ENCODE data around the gene HK2. TPM values are rescaled to one million over a fixed set of nuclear protein-coding genes. Genes with fewer than 3 reads are reported as not detected.

HK2 gene
- total and polyA plus RNA-seq, 3 experiments from 2014 or later = 1.8 to 57.0 (median 54.5) TPM

DNA sequence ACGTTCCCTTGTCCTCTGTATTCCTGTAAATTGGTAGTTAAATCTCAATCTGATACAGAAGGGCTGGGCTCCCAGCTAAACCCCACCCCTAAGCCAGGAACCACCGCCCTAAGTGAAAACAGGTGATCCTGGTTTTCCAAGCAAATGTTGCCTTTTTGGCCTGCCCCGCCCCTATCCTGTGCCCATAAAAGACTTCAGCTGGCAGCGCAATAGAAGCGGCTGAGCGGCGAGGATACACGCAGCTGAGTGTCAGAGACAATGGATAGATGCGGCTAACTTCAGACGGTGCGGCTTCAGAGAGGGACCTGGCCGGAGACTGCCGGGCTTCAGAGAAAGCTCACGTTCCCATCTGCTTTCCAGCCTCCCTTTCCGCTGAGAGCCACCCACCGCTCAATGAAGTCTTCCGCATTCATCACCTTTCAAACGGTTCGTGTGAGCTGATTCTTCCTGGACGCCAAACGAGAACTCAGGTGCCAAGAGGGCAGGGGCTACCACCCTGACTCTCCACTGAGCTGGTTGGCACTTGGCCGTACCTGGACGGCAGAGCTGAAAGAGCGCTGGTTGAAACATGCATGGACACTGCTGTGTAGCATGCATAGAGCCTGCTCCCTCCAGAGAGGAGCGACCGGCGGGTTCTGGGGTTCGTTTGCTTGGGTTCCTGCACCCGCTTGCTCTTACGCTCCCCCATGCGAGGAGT lies 75.0 kb downstream of the HK2 start:
- CTCF ChIA-PET = no interaction called here
- H3K27me3 Mint-ChIP-seq = peaks cover 30 to 62% of the 10 kb centered on the region in 2 donors

DNA sequence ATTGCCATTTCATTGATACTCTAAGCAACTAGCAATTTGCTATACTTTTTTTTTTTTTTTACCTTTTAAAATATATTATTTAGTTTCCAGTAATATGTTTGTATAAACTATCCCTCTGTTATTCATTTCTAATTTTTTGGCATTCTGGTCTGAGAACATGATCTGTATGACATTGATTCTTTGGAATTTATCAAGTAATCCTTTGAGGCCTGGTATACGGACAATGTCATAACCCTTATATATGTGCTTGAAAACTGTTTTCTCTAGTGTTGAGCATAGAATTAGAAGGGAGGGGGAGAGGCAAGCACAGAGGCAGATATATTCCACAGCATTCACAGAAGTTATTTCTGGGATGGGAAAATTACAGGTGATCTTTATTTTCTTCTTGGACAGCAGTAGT lies 76.3 kb downstream of the HK2 start:
- Mint-ChIP-seq H3K4me3 (no peak overlapping the region), H3K9me3 (no peaks in the 10 kb centered on the region), H3K36me3 (no peaks in the 10 kb centered on the region), H3K27ac (no peak overlapping the region), H3K27me3 (peaks cover 28 to 72% of the 10 kb centered on the region in 2 donors), H3K4me1 (peaks cover 0 to 5% (median 1%) of the 10 kb centered on the region in 3 donors)
- no peaks in the 10 kb centered on the region for H3K4me1 ChIP-seq (ENCODE audit: insufficient read depth, low read length)
- H3K27ac ChIP-seq (ENCODE audit: low read depth, low read length) = no peak overlapping the region
- H3K36me3 ChIP-seq (ENCODE audit: insufficient read depth, low read length) = no peaks in the 10 kb centered on the region
- no peaks in the 10 kb centered on the region for H3K9me3 ChIP-seq (ENCODE audit: low read length)
- no peak overlapping the region for H3K4me3 ChIP-seq (ENCODE audit: low read length)
- DNase-seq = no peak
- POLR2A ChIA-PET = no interaction called here
- CTCF ChIA-PET = no interaction called here
- H3K27me3 ChIP-seq (ENCODE audit: insufficient read depth, low read length, poor library complexity, severe bottlenecking) = peaks cover 3% of the 10 kb centered on the region

More for the DNA sequence above, 75.0 kb downstream of the HK2 start:
- DNase-seq = no peak
- no peaks in the 10 kb centered on the region for H3K4me1 ChIP-seq (ENCODE audit: insufficient read depth, low read length)
- no peak overlapping the region for H3K27ac ChIP-seq (ENCODE audit: low read depth, low read length)
- H3K36me3 ChIP-seq (ENCODE audit: insufficient read depth, low read length) = no peaks in the 10 kb centered on the region
- peak overlapping the region in 1 of 7 donors; percentile 37 for H3K4me3 Mint-ChIP-seq
- H3K9me3 Mint-ChIP-seq = no peaks in the 10 kb centered on the region
- peaks cover 3% of the 10 kb centered on the region for H3K27me3 ChIP-seq (ENCODE audit: insufficient read depth, low read length, poor library complexity, severe bottlenecking)
- peak overlapping the region in 1 of 8 donors; percentile 54 for H3K27ac Mint-ChIP-seq
- H3K4me3 ChIP-seq (ENCODE audit: low read length) = no peak overlapping the region
- POLR2A ChIA-PET = no interaction called here
- no peaks in the 10 kb centered on the region for H3K36me3 Mint-ChIP-seq
- H3K9me3 ChIP-seq (ENCODE audit: low read length) = no peaks in the 10 kb centered on the region
- peaks cover 0 to 4% (median 1%) of the 10 kb centered on the region in 3 donors for H3K4me1 Mint-ChIP-seq

DNA sequence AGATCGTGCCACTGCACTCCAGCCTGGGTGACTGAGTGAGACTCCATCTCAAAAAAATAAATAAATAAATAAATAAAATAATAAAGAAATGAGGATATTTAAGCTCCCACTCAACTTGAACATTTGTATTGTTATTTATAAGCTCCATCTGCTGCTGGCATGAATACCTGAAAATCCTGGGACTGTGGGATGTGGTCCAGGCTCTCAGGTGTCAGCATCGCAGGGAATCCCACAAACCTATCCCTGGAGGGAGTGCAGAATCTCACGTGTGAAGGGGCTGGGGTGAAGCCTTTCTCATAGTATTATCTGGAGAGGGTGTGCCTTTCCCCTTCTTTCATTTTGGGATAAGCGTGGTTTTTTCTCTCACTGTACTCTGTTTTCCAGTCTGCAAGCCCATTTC lies 77.1 kb downstream of the HK2 start:
- no peaks in the 10 kb centered on the region for H3K4me1 ChIP-seq (ENCODE audit: insufficient read depth, low read length)
- ChIA-PET CTCF (no interaction called here), POLR2A (no interaction called here)
- H3K36me3 ChIP-seq (ENCODE audit: insufficient read depth, low read length) = no peaks in the 10 kb centered on the region
- H3K9me3 Mint-ChIP-seq = no peaks in the 10 kb centered on the region
- no peak overlapping the region for H3K27ac ChIP-seq (ENCODE audit: low read depth, low read length)
- H3K4me3 ChIP-seq (ENCODE audit: low read length) = no peak overlapping the region
- peaks cover 0 to 7% (median 1%) of the 10 kb centered on the region in 3 donors for H3K4me1 Mint-ChIP-seq
- H3K27me3 ChIP-seq (ENCODE audit: insufficient read depth, low read length, poor library complexity, severe bottlenecking) = peaks cover 3% of the 10 kb centered on the region
- H3K36me3 Mint-ChIP-seq = no peaks in the 10 kb centered on the region
- H3K27ac Mint-ChIP-seq = no peak overlapping the region
- DNase-seq = no peak
- no peaks in the 10 kb centered on the region for H3K9me3 ChIP-seq (ENCODE audit: low read length)
- peaks cover 29 to 70% of the 10 kb centered on the region in 2 donors for H3K27me3 Mint-ChIP-seq
- H3K4me3 Mint-ChIP-seq = no peak overlapping the region

DNA sequence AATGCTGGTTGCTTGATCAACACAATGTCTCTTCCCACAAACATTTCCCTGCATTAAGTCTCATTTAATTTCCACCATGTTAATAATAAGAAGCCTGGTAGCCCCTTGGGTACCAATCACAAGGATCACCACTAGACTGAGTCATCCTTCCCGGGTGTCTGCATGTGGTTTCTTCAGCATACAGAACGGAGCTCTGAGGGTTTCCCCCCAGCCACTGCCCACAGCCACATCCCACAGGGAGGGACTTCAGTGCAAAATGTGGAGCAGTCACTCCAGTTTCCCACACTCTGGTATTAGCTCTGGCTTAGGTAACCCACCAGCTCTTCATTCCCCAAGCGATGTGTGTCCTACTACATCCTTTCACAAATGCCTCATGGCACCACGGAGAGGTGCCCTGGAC lies 81.8 kb downstream of the HK2 start:
- no peaks in the 10 kb centered on the region for H3K9me3 ChIP-seq (ENCODE audit: low read length)
- Mint-ChIP-seq H3K27ac (no peak overlapping the region), H3K36me3 (no peaks in the 10 kb centered on the region), H3K4me3 (no peak overlapping the region), H3K4me1 (peaks cover 0 to 15% (median 4%) of the 10 kb centered on the region in 3 donors), H3K27me3 (peaks cover 22 to 62% of the 10 kb centered on the region in 2 donors), H3K9me3 (no peaks in the 10 kb centered on the region)
- CTCF ChIA-PET = interaction anchor here (1.6 kb wide), 1 partner anchor 10 kb away, joined by 5 read pairs; no protein-coding TSS in a partner anchor
- no peaks in the 10 kb centered on the region for H3K36me3 ChIP-seq (ENCODE audit: insufficient read depth, low read length)
- H3K27ac ChIP-seq (ENCODE audit: low read depth, low read length) = no peak overlapping the region
- H3K4me3 ChIP-seq (ENCODE audit: low read length) = no peak overlapping the region
- no peak for DNase-seq
- POLR2A ChIA-PET = no interaction called here
- H3K4me1 ChIP-seq (ENCODE audit: insufficient read depth, low read length) = peaks cover 3% of the 10 kb centered on the region
- no peaks in the 10 kb centered on the region for H3K27me3 ChIP-seq (ENCODE audit: insufficient read depth, low read length, poor library complexity, severe bottlenecking)

DNA sequence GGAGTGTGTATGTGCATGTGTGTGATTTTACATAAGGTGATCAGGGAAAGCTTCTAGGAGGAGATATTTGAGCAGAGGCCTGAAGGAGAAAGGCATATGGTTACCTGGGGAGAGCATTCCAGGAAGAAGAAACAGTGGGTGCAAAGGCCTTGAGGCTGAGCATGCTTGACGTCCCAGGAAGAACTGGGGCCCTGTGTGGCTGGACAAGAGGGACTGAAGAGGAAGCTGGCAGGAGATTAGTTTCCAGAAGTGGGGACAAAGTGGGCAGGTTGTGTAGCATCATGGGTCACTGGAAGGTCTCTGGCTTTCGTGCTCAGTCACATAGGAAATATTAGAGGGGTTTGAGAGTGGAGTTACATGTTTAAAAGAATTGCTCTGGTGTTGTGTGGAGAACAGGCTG lies 82.5 kb downstream of the HK2 start:
- no peaks in the 10 kb centered on the region for H3K36me3 Mint-ChIP-seq
- no peak overlapping the region for H3K27ac ChIP-seq (ENCODE audit: low read depth, low read length)
- peaks cover 21 to 58% of the 10 kb centered on the region in 2 donors for H3K27me3 Mint-ChIP-seq
- H3K9me3 ChIP-seq (ENCODE audit: low read length) = no peaks in the 10 kb centered on the region
- H3K36me3 ChIP-seq (ENCODE audit: insufficient read depth, low read length) = no peaks in the 10 kb centered on the region
- H3K27me3 ChIP-seq (ENCODE audit: insufficient read depth, low read length, poor library complexity, severe bottlenecking) = no peaks in the 10 kb centered on the region
- H3K9me3 Mint-ChIP-seq = no peaks in the 10 kb centered on the region
- peaks cover 0 to 15% (median 4%) of the 10 kb centered on the region in 3 donors for H3K4me1 Mint-ChIP-seq
- H3K27ac Mint-ChIP-seq = no peak overlapping the region
- CTCF ChIA-PET = interaction anchor here (1.0 to 1.6 kb wide), 2 partner anchors 10 to 694 kb away, joined by 3 to 5 read pairs; no protein-coding TSS in a partner anchor
- no peak overlapping the region for H3K4me3 ChIP-seq (ENCODE audit: low read length)
- no peak overlapping the region for H3K4me3 Mint-ChIP-seq
- peaks cover 3% of the 10 kb centered on the region for H3K4me1 ChIP-seq (ENCODE audit: insufficient read depth, low read length)
- DNase-seq = no peak
- POLR2A ChIA-PET = no interaction called here

DNA sequence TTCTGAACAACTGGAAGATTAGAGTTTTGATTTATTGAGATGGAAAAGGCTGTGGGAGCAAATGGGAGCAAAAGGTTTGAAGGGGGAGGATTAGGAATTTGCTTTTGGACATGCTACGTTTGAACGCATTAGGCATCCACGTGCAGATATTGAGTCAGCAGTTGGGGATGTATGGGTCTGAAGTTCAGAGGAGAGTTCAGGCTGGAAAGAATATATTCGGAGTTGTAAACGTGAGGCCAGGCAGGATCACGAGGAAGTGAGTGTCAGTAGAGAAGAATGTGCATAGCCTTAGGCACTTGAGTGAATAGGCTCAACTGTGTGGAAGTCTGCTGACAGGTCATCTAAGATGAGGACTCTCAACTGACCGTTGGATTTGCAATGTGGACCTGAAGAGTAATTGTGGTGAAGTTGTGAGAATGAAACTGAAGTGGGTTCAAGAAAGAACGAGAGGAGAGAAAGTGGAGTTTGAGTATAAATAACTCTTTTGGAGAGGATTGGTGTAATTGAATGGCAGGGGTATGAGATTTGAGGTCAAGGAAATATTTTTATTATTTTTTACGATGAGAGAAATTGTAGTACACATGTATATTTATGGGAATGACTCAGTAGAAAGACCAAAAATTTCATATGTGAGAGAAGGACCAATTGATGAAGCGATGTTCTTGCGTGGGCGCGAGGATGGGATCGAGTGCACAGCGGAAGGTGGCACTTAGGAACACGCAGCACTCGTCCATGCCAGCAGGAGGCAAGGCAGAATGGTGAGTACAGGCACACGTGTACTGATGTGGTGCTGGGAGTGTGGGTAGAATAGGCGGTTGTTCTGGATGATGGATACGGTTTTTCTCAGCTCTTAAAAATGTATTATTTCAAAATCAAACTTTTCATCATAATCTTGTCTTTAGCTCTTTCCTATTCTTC lies 84.0 kb downstream of the HK2 start:
- no peak overlapping the region for H3K27ac ChIP-seq (ENCODE audit: low read depth, low read length)
- H3K27me3 ChIP-seq (ENCODE audit: insufficient read depth, low read length, poor library complexity, severe bottlenecking) = no peaks in the 10 kb centered on the region
- peaks cover 13 to 45% of the 10 kb centered on the region in 2 donors for H3K27me3 Mint-ChIP-seq
- H3K9me3 ChIP-seq (ENCODE audit: low read length) = no peaks in the 10 kb centered on the region
- peaks cover 3% of the 10 kb centered on the region for H3K4me1 ChIP-seq (ENCODE audit: insufficient read depth, low read length)
- H3K27ac Mint-ChIP-seq = peak overlapping the region in 1 of 8 donors; percentile 55
- CTCF ChIA-PET = interaction anchor here (0.9 to 1.9 kb wide), 6 partner anchors 10 to 716 kb away, joined by 3 to 9 read pairs (median 3); no protein-coding TSS in a partner anchor
- H3K4me3 ChIP-seq (ENCODE audit: low read length) = no peak overlapping the region
- no peaks in the 10 kb centered on the region for H3K36me3 Mint-ChIP-seq
- POLR2A ChIA-PET = interaction anchor here (0.5 kb wide), 1 partner anchor 1513 kb away, joined by 4 read pairs; no protein-coding TSS in a partner anchor
- no peak overlapping the region for H3K4me3 Mint-ChIP-seq
- H3K9me3 Mint-ChIP-seq = no peaks in the 10 kb centered on the region
- peaks cover 0 to 15% (median 4%) of the 10 kb centered on the region in 3 donors for H3K4me1 Mint-ChIP-seq
- no peak for DNase-seq
- no peaks in the 10 kb centered on the region for H3K36me3 ChIP-seq (ENCODE audit: insufficient read depth, low read length)

DNA sequence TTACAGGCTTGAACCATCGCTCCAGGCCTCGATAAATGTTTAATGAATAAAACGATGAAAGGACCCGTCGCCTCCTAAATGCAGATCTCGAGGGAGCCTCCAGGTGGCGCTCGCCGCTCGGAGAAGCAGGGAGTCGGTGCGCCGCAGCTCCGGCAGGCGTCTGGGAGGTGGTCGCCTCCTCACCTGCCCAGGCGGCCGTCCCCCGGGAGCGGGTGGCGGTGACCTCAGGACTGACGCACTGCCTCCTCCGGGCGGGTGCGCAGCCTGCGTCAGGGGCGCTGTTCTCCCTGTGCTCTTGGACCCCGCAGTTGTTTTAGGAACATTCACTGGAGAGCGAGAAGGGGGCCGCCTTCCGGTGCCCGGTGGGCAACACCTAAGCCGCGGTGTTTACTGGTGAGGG lies 85.9 kb downstream of the HK2 start:
- Histone ChIP-seq H3K4me3 (ENCODE audit: low read length) (no peak overlapping the region), H3K9me3 (ENCODE audit: low read length) (no peaks in the 10 kb centered on the region), H3K4me1 (ENCODE audit: insufficient read depth, low read length) (peaks cover 3% of the 10 kb centered on the region), H3K27me3 (ENCODE audit: insufficient read depth, low read length, poor library complexity, severe bottlenecking) (no peaks in the 10 kb centered on the region), H3K27ac (ENCODE audit: low read depth, low read length) (no peak overlapping the region), H3K36me3 (ENCODE audit: insufficient read depth, low read length) (no peaks in the 10 kb centered on the region)
- DNase-seq = peak; percentile 58 to 77 (median 65)
- Mint-ChIP-seq H3K27me3 (peaks cover 13 to 31% of the 10 kb centered on the region in 2 donors), H3K4me3 (peak overlapping the region in 2 of 7 donors; percentile 22 to 52), H3K27ac (peak overlapping the region in 1 of 8 donors; percentile 75), H3K4me1 (peaks cover 0 to 15% (median 4%) of the 10 kb centered on the region in 3 donors), H3K36me3 (no peaks in the 10 kb centered on the region), H3K9me3 (no peaks in the 10 kb centered on the region)
- CTCF ChIA-PET = interaction anchor here (0.7 to 1.9 kb wide), 11 partner anchors 9 to 715 kb away, joined by 3 to 9 read pairs (median 3); no protein-coding TSS in a partner anchor
- POLR2A ChIA-PET = no interaction called here
